ENCODE data around the gene FAXC.

Gene FAXC

GRCh38 chr6:99349171-99350141 is at the start of gene FAXC:
Gene FAXC (minus strand): TSS chr6:99349674. CDS start chr6:99349372, 302 bp downstream.
- no peak for DNase-seq

- no peak for DNase-seq
Observed at GRCh38 chr6:99397287-99397686, 47.8 kb upstream of the FAXC start.

GRCh38 chr6:99393698-99394531 is 44.4 kb upstream of the FAXC start, which contains the start of gene COQ3:
Gene COQ3 (minus strand): TSS chr6:99394195. CDS start chr6:99394179, 16 bp downstream.
- no peak for DNase-seq

GRCh38 chr6:99393366-99393697 is 43.9 kb upstream of the FAXC start:
- no peak for DNase-seq

GRCh38 chr6:99390896-99391295 is 41.4 kb upstream of the FAXC start:
- DNase-seq, result no peak

GRCh38 chr6:99384507-99384906 is 35.0 kb upstream of the FAXC start:
- no peak for DNase-seq

GRCh38 chr6:99378636-99379035 is 29.2 kb upstream of the FAXC start:
- no peak for DNase-seq

- DNase-seq, result no peak
Observed at GRCh38 chr6:99369533-99369932, 20.1 kb upstream of the FAXC start.

GRCh38 chr6:99366852-99367251 is 17.4 kb upstream of the FAXC start:
- DNase-seq, result no peak

- DNase-seq, result no peak
Observed at GRCh38 chr6:99364026-99364425, 14.6 kb upstream of the FAXC start.

GRCh38 chr6:99362678-99363268 is 13.3 kb upstream of the FAXC start:
- DNase-seq, result no peak

- no peak for DNase-seq
Observed at GRCh38 chr6:99359800-99360199, 10.3 kb upstream of the FAXC start.

GRCh38 chr6:99356641-99357040 is 7.2 kb upstream of the FAXC start:
- no peak for DNase-seq

GRCh38 chr6:99354983-99355382 is 5.5 kb upstream of the FAXC start:
- DNase-seq, result no peak

GRCh38 chr6:99353126-99353525 is 3.7 kb upstream of the FAXC start:
- no peak for DNase-seq

GRCh38 chr6:99350573-99350972 is 1.1 kb upstream of the FAXC start:
- DNase-seq, result no peak

GRCh38 chr6:99348288-99349170 is 945 bp downstream of the FAXC start:
- no peak for DNase-seq

- no peak for DNase-seq
Observed at GRCh38 chr6:99347804-99348203, 1.7 kb downstream of the FAXC start.

- DNase-seq, result no peak
Observed at GRCh38 chr6:99346595-99346994, 2.9 kb downstream of the FAXC start.

- no peak for DNase-seq
Observed at GRCh38 chr6:99345164-99345563, 4.3 kb downstream of the FAXC start.

- no peak for DNase-seq
Observed at GRCh38 chr6:99344289-99344688, 5.2 kb downstream of the FAXC start.

GRCh38 chr6:99341862-99342455 is 7.5 kb downstream of the FAXC start:
- no peak for DNase-seq
